Heart left ventricle (tissue), 16 donors: ENCODE data around the gene FBL. TPM values are rescaled to one million over a fixed set of nuclear protein-coding genes. Genes with fewer than 3 reads are reported as not detected.

ENCODE experiments used
- ATAC-seq, 4 donors: fragments of 200-7000 bp; cut with Tn5 transposase; one replicate each; pipeline ENCODE4 v1.9.1; 2020 to 2022; ENCODE audit warnings: moderate library complexity in 4 of 4, mild to moderate bottlenecking in 3 of 4, moderate number of reproducible peaks in 1 of 4
- DNase-seq, 5 donors: peaks; one replicate each; pipeline ENCODE4 v3.0.0-alpha.2; 2020
- H3K27ac ChIP-seq, 12 donors: fragments of 200-600 bp; sonication (generic) in 4 of 12; one replicate each; pipeline versions ENCODE4 v1.5.0 to v1.8.0; 2016 to 2022; ENCODE audit warnings: mild to moderate bottlenecking in 2 of 12
- H3K27me3 ChIP-seq, 9 donors: fragments of 200-600 bp; sonication (generic) in 2 of 9; one replicate each; pipeline versions ENCODE4 v1.5.1 to v1.8.0; 2016 to 2022; ENCODE audit warnings: mild to moderate bottlenecking in 3 of 9
- H3K36me3 ChIP-seq, 9 donors: fragments of 200-600 bp; sonication (generic) in 2 of 9; one replicate each; pipeline versions ENCODE4 v1.5.0 to v1.8.0; 2018 to 2022; ENCODE audit warnings: mild to moderate bottlenecking in 2 of 9
- H3K4me1 ChIP-seq, 12 donors: fragments of 200-600 bp; sonication (generic) in 4 of 12; one replicate each; pipeline versions ENCODE4 v1.5.0 to v1.8.0; 2016 to 2022; ENCODE audit warnings: mild to moderate bottlenecking in 3 of 12
- H3K4me3 ChIP-seq, 12 donors: fragments of 200-600 bp; sonication (generic) in 4 of 12; one replicate each; pipeline versions ENCODE4 v1.5.0 to v1.8.0; 2017 to 2022; ENCODE audit warnings: mild to moderate bottlenecking in 9 of 12, moderate library complexity in 4 of 12
- H3K9me3 ChIP-seq, 12 donors: fragments of 200-600 bp; sonication (generic) in 4 of 12; one replicate each; pipeline versions ENCODE4 v1.5.0 to v1.8.0; 2016 to 2022; ENCODE audit warnings: mild to moderate bottlenecking in 1 of 12
- POLR2A ChIP-seq, 2 donors: fragments of 450-650 bp; IDR thresholded peaks; one replicate each; pipeline ENCODE4 v1.6.1; 2017; ENCODE audit warnings: antibody characterized with exemption in 2 of 2, mild to moderate bottlenecking in 2 of 2, moderate library complexity in 2 of 2
- WGBS, 4 donors: extraction: QIAGEN DNeasy Blood & Tissue Kit in 2 of 4; methylation state at CpG; one replicate each; pipeline versions ENCODE4 v1.1.5 to v1.1.7; 2013 to 2018; 5-methylcytosine and 5-hydroxymethylcytosine counted together
- intact Hi-C, 10 donors: fragments of 100-400 bp; cut with DNase I; formaldehyde crosslinking; loops; one replicate each; pipeline versions ENCODE4 v1.11.1 to v1.14.2; 2022
- polyA plus RNA-seq, 2 donors: library from polyadenylated mRNA; stranded (reverse); fragments of 200-250 nt; gene quantifications; one replicate each; pipeline ENCODE4 v1.2.3, GENCODE V29; 2013
- total RNA-seq, 9 donors: library from RNA; depleted of rRNA in 2 of 9; stranded (reverse); fragments of >200 nt in 2 of 9; fragmentation: NEBNext Ultra II Directional in 3 of 9; extraction: Animal tissue kit (Norgen Biotek cat#: 25700) in 3 of 9; gene quantifications; one replicate each; pipeline versions ENCODE4 v1.1.0 to v1.2.4, GENCODE V29; 2016 to 2023
- TF ChIP-seq, protein P1 (sequence below), 12 donors: fragments of 200-600 bp; sonication (generic) in 4 of 12; IDR thresholded peaks; one replicate each; pipeline versions ENCODE4 v1.5.0 to v1.8.0; 2018 to 2022; ENCODE audit warnings: antibody characterized with exemption in 12 of 12, mild to moderate bottlenecking in 5 of 12
- donor health status: ischemic (EF 13 %, LVEDD 7.1; RV severe dilation, severe dysfunction).
- donor health status: healthy with polysubstance abuse.
- donor health status: DM: no; HTN: yes; CAD: no.
- donor health status: DM: no; HTN: no; CAD: no.
- donor health status: ischemic (EF 25% LVEDD 6.9; RV normal size, moderate dysfunction).
- donor health status: ischemic (EF 25% LVEDD 5.7; RV mildly dilated, moderate dysfunction).
- donor health status: healthy.
- donor health status: DM: yes; HTN: yes; CAD: no.
- donor health status: ischemic (EF 35%, LVEDD 5.7; RV mildly dilated, moderate dysfunction).
- donor health status: nonischemic (EF 11% LVEDD 7.7; RV severe dilation, severe dysfunction).
- donor health status: DM: yes; HTN: yes; CAD: no.
- donor health status: PGD.
- donor health status: ischemic (EF 29% LVEDD 5.4; RV normal size, mild dysfunction).
- donor health status: nonischemic (EF 23%, LVEDD 6.1; RV moderate dilation, normal function).

FBL gene
- total and polyA plus RNA-seq, 11 donors, result 44.3 to 169 (median 72.5) TPM

DNA sequence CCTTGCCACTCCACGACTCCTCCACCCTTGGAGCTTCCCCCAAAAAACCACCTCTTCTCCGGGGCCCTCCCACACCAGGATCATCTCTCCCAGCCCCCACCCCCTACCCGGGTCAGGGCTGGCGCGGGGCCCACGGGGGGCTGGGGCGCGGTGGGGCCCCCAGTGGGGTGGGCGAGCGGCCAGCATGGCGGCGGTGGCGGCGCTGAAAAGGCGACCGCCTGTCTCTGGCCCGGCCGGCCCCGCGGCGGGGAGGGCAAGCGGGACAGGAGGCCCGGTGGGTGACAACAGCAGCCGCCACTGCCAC is 13.1 kb downstream of the FBL start:
- intact Hi-C loops, result no loop called here

DNA sequence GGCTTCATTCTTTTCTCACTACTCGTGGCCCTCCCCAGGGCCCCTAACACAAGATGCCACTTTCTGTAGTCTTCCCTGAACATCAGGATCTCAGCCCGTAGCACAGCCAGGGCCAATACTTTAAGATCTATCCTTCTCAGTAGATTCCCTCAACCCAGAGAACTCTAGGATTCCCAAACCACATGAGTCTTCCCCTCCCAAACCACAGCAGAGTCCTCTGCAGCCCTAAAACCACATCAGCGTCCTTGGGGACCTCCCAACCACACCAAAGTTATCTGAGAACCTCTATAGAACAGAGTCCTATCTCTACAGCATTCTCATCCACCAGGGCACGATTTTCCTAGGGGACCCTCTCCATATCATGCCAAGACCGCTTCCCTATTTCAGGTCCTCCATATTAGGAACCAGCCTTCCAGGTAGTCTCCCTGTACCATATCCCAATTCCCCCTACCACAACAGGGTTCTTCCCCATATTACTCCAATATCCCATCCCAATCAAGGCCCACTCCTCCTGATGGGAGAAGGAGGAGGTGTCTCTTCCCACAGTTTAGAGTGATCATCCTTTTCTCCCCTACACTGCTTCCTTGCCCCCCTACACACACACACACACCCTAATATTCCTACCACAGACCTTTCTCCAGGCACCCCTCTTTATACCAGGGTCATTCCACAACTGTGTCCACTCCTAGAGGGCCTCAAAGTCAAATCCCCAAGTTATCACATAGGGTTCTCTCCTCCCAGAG is 13.7 kb downstream of the FBL start:
- 41 to 54% (median 51%) methylated on average over 5 of the region's 5 CpGs for WGBS, 4 donors
- peaks cover 0 to 75% (median 70%) of the 10 kb centered on the region in 9 donors for H3K36me3 ChIP-seq
- intact Hi-C loops, result no loop called here
- H3K27ac ChIP-seq, result peak overlapping the region; percentile 76 to 97 (median 90)
- H3K4me3 ChIP-seq, result peak overlapping the region; percentile 65 to 99 (median 83)
- DNase-seq (no peak), ATAC-seq (no peak)
- no peak for TF ChIP-seq POLR2A (IDR thresholded peaks at IDR 0.05)
- TF ChIP-seq, protein P1, sequence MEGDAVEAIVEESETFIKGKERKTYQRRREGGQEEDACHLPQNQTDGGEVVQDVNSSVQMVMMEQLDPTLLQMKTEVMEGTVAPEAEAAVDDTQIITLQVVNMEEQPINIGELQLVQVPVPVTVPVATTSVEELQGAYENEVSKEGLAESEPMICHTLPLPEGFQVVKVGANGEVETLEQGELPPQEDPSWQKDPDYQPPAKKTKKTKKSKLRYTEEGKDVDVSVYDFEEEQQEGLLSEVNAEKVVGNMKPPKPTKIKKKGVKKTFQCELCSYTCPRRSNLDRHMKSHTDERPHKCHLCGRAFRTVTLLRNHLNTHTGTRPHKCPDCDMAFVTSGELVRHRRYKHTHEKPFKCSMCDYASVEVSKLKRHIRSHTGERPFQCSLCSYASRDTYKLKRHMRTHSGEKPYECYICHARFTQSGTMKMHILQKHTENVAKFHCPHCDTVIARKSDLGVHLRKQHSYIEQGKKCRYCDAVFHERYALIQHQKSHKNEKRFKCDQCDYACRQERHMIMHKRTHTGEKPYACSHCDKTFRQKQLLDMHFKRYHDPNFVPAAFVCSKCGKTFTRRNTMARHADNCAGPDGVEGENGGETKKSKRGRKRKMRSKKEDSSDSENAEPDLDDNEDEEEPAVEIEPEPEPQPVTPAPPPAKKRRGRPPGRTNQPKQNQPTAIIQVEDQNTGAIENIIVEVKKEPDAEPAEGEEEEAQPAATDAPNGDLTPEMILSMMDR (IDR thresholded peaks at IDR 0.05), result no peak
- H3K9me3 ChIP-seq, result no peaks in the 10 kb centered on the region
- peaks cover 5 to 27% (median 21%) of the 10 kb centered on the region in 12 donors for H3K4me1 ChIP-seq
- H3K27me3 ChIP-seq, result no peaks in the 10 kb centered on the region

More for the DNA sequence above, 13.1 kb downstream of the FBL start:
- H3K9me3 ChIP-seq, result no peaks in the 10 kb centered on the region
- H3K27ac ChIP-seq, result peak overlapping the region; percentile 76 to 97 (median 90)
- no peak for DNase-seq
- H3K4me1 ChIP-seq, result peaks cover 5 to 26% (median 21%) of the 10 kb centered on the region in 12 donors
- peak overlapping the region; percentile 65 to 99 (median 83) for H3K4me3 ChIP-seq
- H3K27me3 ChIP-seq, result no peaks in the 10 kb centered on the region
- H3K36me3 ChIP-seq, result peaks cover 0 to 75% (median 70%) of the 10 kb centered on the region in 9 donors
- WGBS, 4 donors, result 0 to 1% (median 1%) methylated on average over 13 to 24 of the region's 24 CpGs
- no peak for ATAC-seq
- no peak for TF ChIP-seq POLR2A (IDR thresholded peaks at IDR 0.05)
- TF ChIP-seq, protein P1 (IDR thresholded peaks at IDR 0.05), result no peak

DNA sequence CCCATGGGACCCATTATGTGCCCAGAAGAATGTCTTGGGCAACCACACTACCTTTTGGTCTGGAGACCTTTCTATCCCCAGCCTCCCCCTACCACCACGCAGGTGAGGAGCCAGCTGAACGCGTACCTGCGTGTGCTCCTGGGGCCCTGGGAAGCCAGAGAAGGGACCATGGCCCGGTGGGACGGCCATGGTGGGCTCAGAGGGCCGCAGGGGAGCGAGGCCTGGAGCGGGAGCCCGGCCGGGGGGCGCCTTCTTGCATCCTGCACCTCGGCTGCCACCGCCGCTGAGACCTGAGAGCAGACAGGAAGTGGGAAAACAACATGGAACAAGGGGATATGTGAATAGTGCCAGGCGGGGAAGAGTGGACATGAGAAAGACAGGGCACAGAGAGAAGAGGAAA is 14.5 kb downstream of the FBL start:
- DNase-seq (no peak), ATAC-seq (no peak)
- Histone ChIP-seq H3K4me3 (peak overlapping the region in 3 of 12 donors; percentile 84 to 99 (median 87)), H3K4me1 (peaks cover 5 to 27% (median 21%) of the 10 kb centered on the region in 12 donors), H3K27ac (peak overlapping the region in 5 of 12 donors; percentile 30 to 94 (median 91)), H3K36me3 (peaks cover 0 to 75% (median 69%) of the 10 kb centered on the region in 9 donors), H3K9me3 (no peaks in the 10 kb centered on the region), H3K27me3 (no peaks in the 10 kb centered on the region)
- intact Hi-C loops, result no loop called here
- TF ChIP-seq, protein P1 (IDR thresholded peaks at IDR 0.05), result no peak
- TF ChIP-seq POLR2A (IDR thresholded peaks at IDR 0.05), result no peak
- WGBS, 4 donors, result 91 to 93% (median 93%) methylated on average over 16 of the region's 16 CpGs

DNA sequence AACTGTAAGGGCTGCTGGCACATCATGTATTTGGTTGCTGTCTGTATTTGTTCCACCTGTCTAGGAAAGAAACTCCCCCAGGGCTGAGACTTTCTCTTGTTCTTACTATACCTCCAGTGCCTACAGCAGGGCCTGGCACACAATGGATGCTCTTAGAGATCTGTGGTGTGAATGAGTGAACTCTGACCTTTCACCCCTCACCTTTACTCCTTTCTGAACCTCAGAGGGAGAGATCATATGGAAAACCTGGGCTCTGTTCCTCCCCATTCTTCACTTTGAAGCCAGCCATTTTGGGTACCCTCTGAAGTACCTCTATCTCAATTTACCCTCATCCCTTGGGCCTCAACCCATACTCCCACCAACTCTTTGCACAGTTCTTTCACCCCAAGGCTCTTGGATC is 15.3 kb downstream of the FBL start:
- intact Hi-C loops, result no loop called here
- Histone ChIP-seq H3K9me3 (no peaks in the 10 kb centered on the region), H3K27me3 (no peaks in the 10 kb centered on the region), H3K4me1 (peaks cover 5 to 27% (median 21%) of the 10 kb centered on the region in 12 donors), H3K36me3 (peaks cover 0 to 75% (median 69%) of the 10 kb centered on the region in 9 donors), H3K4me3 (no peak overlapping the region), H3K27ac (no peak overlapping the region)
- no peak for TF ChIP-seq POLR2A (IDR thresholded peaks at IDR 0.05)
- TF ChIP-seq, protein P1 (IDR thresholded peaks at IDR 0.05), result no peak
- DNase-seq (no peak), ATAC-seq (no peak)
